Stimulated activated CD8-positive, alpha-beta memory T cell treated with anti-CD3 and anti-CD28 coated beads, Interleukin-4, amount 100 ng/mL, for 24 hours (primary cell): ENCODE results near the gene MYL9.

Experiments used
- DNase-seq: peaks from one replicate; pipeline ENCODE4 v3.0.0-alpha.2; 2020; ENCODE audit warnings: low read depth

MYL9 gene

DNA sequence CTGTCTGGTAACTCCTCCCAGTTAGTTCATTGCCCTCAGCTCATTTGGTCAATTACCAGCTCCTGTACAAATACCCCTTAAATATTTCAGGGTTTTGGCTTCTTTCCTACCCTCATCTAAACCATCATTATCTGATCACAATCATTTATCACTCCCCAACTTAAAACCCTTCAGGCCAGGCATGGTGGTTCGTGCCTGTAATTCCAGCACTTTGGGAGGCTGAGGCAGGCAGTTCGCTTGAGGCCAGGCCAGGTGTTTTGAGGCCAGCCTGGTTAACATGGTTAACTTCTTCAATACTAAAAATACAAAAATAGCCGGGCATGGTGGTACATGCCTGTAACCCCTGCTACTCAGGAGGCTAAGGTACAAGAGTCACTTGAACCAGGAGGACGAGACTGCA lies 41.5 kb downstream of the MYL9 start:
- no peak for DNase-seq

DNA sequence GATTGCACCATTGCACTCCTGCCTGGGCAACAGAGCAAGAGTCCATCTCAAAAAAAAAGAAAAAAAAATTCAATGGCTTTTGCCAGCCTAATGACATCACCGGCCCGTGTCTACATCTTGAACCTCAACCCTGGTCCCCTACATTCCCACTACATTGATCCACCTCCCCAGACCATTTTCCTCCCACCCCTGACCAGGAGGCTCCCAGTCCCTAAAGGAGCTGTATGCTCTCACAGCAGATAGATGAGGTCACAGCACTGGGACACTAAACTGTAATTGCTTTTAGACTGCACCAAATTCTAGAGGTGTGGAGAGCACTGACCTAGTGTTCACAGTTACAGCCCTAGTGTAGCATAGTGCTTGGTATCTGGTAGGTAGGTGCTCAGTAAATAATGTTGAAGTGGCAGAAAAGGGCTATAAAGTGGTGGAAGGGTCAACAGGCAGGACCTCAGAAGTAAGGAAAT lies 42.7 kb downstream of the MYL9 start:
- DNase-seq = no peak

DNA sequence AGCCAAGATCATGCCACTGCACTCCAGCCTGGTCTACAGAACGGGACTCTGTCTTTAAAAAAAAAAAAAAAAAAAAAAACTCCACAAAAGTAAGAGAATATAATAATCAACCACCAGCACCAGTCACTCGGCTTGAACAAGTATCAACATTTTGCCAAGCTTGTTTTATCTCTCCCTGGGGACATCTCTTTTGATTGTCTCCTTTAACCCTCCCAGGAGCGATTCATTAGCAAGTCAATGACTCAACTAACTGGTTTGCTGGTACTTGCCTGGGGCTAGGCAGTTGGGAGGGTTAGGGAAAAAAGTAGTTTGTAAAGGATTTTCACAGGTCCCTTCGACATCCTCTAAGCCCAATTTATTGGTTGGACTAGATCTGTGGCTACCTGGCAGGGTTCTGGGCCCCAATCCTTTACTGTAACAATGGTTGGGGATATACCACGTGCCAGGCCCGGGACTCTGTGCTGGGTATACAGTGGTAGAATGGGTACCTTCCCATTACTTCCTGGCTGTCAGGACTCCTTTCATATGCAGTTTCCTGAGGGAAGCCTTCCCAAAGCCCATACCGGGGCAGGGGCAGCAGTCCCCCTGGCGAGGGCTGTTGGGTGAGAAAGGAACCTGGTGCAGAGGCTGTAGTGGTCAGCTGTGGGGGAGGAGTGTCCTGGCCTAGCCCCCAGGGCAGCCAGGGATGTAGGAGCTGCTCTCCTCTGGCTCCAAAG lies 44.2 kb downstream of the MYL9 start:
- no peak for DNase-seq

DNA sequence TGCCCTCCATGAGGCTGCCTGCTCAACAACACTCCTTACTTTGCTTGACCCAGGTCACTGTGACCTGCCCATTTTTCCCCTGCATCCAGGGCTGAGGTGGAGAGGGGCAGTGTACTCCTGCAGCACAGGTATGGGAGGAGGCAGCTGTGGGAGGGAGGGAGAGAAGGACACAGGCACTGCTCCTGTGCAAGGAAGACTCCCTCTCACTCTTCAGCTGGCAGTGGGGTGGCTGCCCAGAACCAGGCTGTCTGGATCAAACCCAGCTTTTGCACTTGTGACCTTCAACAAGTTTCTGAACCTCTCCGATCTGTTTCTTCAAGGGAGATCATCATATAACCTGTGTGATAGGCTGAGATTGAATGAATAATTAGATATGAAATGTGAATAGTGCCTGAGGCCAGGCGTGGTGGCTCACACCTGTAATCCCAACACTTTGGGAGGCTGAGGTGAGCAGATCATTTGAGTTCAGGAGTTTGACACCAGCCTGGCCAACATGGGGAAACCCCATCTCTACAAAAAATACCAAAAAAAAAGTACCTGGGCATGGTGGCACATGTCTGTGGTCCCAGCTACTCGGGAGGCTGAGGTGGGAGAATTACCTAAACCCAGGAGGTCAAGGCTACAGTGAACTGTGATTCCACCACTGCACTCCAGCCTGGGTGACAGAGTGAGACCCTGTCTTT lies 46.2 kb downstream of the MYL9 start:
- no peak for DNase-seq

DNA sequence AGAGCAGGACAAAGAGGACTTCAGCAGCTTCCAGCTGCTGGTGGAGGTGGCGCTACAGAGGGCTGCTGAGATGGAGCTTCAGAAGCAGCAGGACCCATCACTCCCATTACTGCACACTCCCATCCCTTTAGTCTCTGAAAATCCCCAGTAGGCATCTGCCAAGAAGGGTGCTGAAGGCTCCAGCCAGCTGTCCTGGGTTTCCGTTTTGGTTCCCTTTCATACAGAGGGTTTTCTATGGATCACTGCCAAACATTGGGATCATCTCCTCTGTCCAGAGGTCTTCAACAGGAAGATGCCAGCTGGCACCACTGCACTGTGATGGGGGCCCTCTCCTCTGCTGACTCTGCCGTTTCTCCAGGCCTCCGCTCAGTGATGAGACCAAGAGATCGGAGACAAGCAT lies 50.0 kb downstream of the MYL9 start:
- no peak for DNase-seq

DNA sequence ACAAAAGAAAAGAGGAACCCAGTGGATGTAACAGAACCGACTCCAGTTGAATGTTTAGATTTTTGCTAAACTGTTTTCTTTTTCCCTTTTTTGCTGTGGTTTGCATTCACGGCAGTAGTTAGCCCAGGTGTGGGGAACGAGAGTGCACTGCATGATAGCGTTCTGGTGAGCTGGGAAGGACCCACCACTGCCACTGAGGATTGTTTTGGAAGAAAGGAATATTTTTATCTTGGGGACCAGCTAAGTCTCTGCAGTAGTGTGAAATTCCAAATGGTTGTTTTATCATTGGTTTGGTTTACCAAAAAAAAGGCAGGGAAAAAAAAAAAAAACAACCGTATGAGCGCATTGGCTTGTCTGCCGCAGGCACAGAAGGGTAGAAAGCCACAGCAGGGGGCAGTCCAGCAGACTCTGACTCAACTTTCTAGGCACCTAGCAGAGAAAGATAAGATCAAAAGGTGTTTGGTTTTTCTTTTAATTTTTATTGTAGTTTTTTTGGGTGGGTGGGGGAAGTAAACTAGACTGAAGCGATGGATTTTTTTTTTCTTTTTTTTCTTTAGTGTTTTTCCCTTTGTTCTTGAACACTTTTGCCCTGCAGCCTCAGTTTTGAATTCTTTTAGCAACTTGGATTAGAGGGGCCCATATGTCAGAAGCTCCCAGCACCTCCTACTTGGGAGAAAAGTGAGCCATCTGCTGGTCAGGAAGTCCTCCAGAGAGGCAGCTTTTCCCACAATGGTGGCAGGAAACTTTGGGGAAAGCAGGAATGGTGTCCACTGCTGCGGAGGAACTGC lies 50.7 kb downstream of the MYL9 start:
- DNase-seq = no peak

DNA sequence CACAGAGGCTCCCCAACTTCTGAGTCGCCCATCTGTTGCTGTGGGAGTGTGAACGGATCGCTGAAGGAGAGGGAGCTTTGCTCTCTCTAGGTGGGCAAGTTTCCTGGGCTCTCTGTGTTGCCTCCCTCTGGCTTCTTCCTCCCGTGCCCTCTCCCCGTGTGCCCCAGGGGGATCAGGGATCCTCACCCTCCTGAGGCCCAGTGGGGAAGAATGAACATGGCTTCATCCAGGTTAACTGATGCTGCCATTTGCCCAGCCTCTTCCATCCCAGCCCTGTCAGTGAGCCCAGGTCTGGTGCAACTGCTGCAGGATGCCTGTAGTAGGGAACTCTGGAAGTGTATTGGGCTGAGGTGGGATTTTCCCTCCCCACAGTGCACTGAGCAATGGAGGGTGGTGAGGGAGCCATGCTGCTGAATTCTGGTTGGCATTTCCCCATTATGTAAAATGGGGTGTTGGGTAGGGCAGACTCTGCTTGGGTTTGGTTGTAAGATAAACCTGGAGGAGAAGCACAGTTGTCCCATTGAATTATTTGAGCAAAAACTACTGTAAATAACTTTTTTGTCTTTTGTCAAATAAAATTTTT lies 52.1 kb downstream of the MYL9 start:
- DNase-seq = no peak

DNA sequence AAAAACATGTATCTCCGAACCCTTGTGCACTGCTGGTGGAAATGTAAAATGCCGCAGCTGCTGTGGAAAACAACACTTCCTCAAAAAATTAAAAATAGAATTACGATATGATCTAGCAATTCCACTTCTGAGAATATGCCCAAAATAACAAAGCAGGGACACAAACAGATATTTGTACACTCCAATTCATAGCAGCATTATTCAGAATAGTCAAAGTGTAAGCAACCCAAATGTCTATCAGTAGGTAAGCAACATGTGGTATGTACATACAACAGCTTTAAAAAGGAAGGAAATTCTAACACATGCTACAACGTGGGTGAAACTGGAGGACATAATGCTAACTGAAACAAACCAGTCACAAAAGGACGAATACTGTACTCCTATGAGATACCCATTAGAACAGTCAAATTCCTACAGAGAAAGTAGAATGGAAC lies 58.6 kb downstream of the MYL9 start:
- DNase-seq = no peak
